Hepatocyte (in vitro differentiated cells): ENCODE results near the gene SLC4A5. TPM values are rescaled to one million over a fixed set of nuclear protein-coding genes. Genes with fewer than 3 reads are reported as not detected.

Experiments
- DNase-seq: peaks from one replicate; pipeline ENCODE4 v3.0.0-alpha.2; 2016; ENCODE audit warnings: low spot score
- H2AFZ ChIP-seq: fragments of 200-600 bp; sonication (generic); 2 replicates; pipeline ENCODE4 v1.6.0; 2016; ENCODE audit warnings: antibody characterized with exemption, mild to moderate bottlenecking
- H3K27ac ChIP-seq: fragments of 200-600 bp; sonication (generic); 2 replicates; pipeline ENCODE4 v1.5.1; 2016; ENCODE audit warnings: mild to moderate bottlenecking
- H3K27me3 ChIP-seq: fragments of 200-600 bp; sonication (generic); 2 replicates; pipeline ENCODE4 v1.6.1; 2016
- H3K36me3 ChIP-seq: fragments of 200-600 bp; sonication (generic); replicated peaks from 2 replicates; pipeline ENCODE4 v1.5.1; 2016; ENCODE audit warnings: low read depth; ENCODE audit not compliant: insufficient read depth
- H3K4me1 ChIP-seq: fragments of 200-600 bp; sonication (generic); 2 replicates; pipeline ENCODE4 v1.5.1; 2016; ENCODE audit warnings: mild to moderate bottlenecking, moderate library complexity; ENCODE audit not compliant: insufficient read depth
- H3K4me2 ChIP-seq: fragments of 200-600 bp; sonication (generic); 2 replicates; pipeline ENCODE4 v1.6.0; 2016
- H3K4me3 ChIP-seq: fragments of 200-600 bp; sonication (generic); 2 replicates; pipeline ENCODE4 v1.5.1; 2016; ENCODE audit warnings: mild to moderate bottlenecking
- H3K79me2 ChIP-seq: fragments of 200-600 bp; sonication (generic); 2 replicates; pipeline ENCODE4 v1.6.0; 2017; ENCODE audit warnings: mild to moderate bottlenecking
- H3K9me2 ChIP-seq: fragments of 200-600 bp; sonication (generic); replicated peaks from 2 replicates; pipeline ENCODE4 v1.6.0; 2017; ENCODE audit warnings: mild to moderate bottlenecking; ENCODE audit not compliant: insufficient read depth
- H3K9me3 ChIP-seq: fragments of 200-600 bp; sonication (generic); 2 replicates; pipeline ENCODE4 v1.5.1; 2016; ENCODE audit warnings: low read depth, mild to moderate bottlenecking
- H4K20me1 ChIP-seq: fragments of 200-600 bp; sonication (generic); 2 replicates; pipeline ENCODE4 v1.6.0; 2016; ENCODE audit warnings: mild to moderate bottlenecking; ENCODE audit not compliant: insufficient read depth, poor library complexity, severe bottlenecking
- CTCF ChIP-seq: fragments of 200-600 bp; sonication (generic); IDR thresholded peaks from 2 replicates; pipeline ENCODE4 v1.5.1; 2016; ENCODE audit warnings: antibody characterized with exemption, mild to moderate bottlenecking; ENCODE audit not compliant: poor library complexity
- EZH2 ChIP-seq: fragments of 200-600 bp; sonication (generic); IDR thresholded peaks from 2 replicates; pipeline ENCODE4 v1.6.1; 2016; ENCODE audit warnings: antibody characterized with exemption, mild to moderate bottlenecking, borderline replicate concordance
- EZH2phosphoT487 ChIP-seq: fragments of 200-600 bp; sonication (generic); IDR thresholded peaks from one replicate; pipeline ENCODE4 v1.6.1; 2018; ENCODE audit warnings: antibody characterized with exemption, mild to moderate bottlenecking, low read depth, moderate library complexity; ENCODE audit not compliant: unreplicated experiment, severe bottlenecking
- WGBS: methylation state at CpG from one replicate; pipeline ENCODE4 v1.1.6; 2016; ENCODE audit warnings: low lambda C conversion rate; ENCODE audit errors: missing lambda C conversion rate; 5-methylcytosine and 5-hydroxymethylcytosine counted together
- polyA plus RNA-seq: library from polyadenylated mRNA; unstranded; fragments of >200 nt; fragmentation: Nextera tagmentation; extraction: Ambion mirVana; gene quantifications from 2 replicates; pipeline ENCODE4 v1.2.1, GENCODE V29; 2016
- total RNA-seq: library from RNA; depleted of rRNA; stranded (reverse); fragments of >200 nt; gene quantifications from 2 replicates; pipeline ENCODE4 v1.2.3, GENCODE V29; 2014

Gene SLC4A5
- total and polyA plus RNA-seq, 2 experiments from 2014 or later = 0.28 to 1.5 TPM

GRCh38 chr2:74259733-74260132 is 83.5 kb downstream of the SLC4A5 start:
- no peaks in the 10 kb centered on the region for H3K9me3 ChIP-seq
- no peaks in the 10 kb centered on the region for H3K9me2 ChIP-seq
- no peak overlapping the region for H3K4me3 ChIP-seq
- H3K4me1 ChIP-seq = no peaks in the 10 kb centered on the region
- H3K79me2 ChIP-seq = no peaks in the 10 kb centered on the region
- no peak overlapping the region for H2AFZ ChIP-seq
- no peaks in the 10 kb centered on the region for H3K36me3 ChIP-seq
- no peaks in the 10 kb centered on the region for H4K20me1 ChIP-seq
- DNase-seq = no peak
- no peak overlapping the region for H3K27ac ChIP-seq
- 88% methylated on average over 4 of the region's 4 CpGs for WGBS
- H3K4me2 ChIP-seq = no peak overlapping the region
- TF ChIP-seq EZH2phosphoT487 = no peak
- no peak for TF ChIP-seq EZH2
- no peak for TF ChIP-seq CTCF
- H3K27me3 ChIP-seq = no peaks in the 10 kb centered on the region

GRCh38 chr2:74259191-74259590 is 84.0 kb downstream of the SLC4A5 start:
- 88% methylated on average over 3 of the region's 3 CpGs for WGBS
- no peaks in the 10 kb centered on the region for H3K4me1 ChIP-seq
- H3K9me3 ChIP-seq = no peaks in the 10 kb centered on the region
- H2AFZ ChIP-seq = no peak overlapping the region
- no peaks in the 10 kb centered on the region for H3K36me3 ChIP-seq
- no peak overlapping the region for H3K4me2 ChIP-seq
- no peak overlapping the region for H3K4me3 ChIP-seq
- H3K27me3 ChIP-seq = no peaks in the 10 kb centered on the region
- no peak for DNase-seq
- H4K20me1 ChIP-seq = no peaks in the 10 kb centered on the region
- no peak overlapping the region for H3K27ac ChIP-seq
- H3K9me2 ChIP-seq = no peaks in the 10 kb centered on the region
- TF ChIP-seq EZH2 = no peak
- no peaks in the 10 kb centered on the region for H3K79me2 ChIP-seq

GRCh38 chr2:74255660-74256213 is 87.5 kb downstream of the SLC4A5 start:
- no peak overlapping the region for H2AFZ ChIP-seq
- H3K4me1 ChIP-seq = no peaks in the 10 kb centered on the region
- no peaks in the 10 kb centered on the region for H3K9me2 ChIP-seq
- no peaks in the 10 kb centered on the region for H3K79me2 ChIP-seq
- H3K36me3 ChIP-seq = no peaks in the 10 kb centered on the region
- H3K27ac ChIP-seq = no peak overlapping the region
- WGBS = 90% methylated on average over 18 of the region's 18 CpGs
- no peaks in the 10 kb centered on the region for H3K27me3 ChIP-seq
- no peak for DNase-seq
- H3K9me3 ChIP-seq = no peaks in the 10 kb centered on the region
- TF ChIP-seq EZH2 = no peak
- TF ChIP-seq EZH2phosphoT487 = no peak
- no peak for TF ChIP-seq CTCF
- no peaks in the 10 kb centered on the region for H4K20me1 ChIP-seq
- H3K4me3 ChIP-seq = no peak overlapping the region
- no peak overlapping the region for H3K4me2 ChIP-seq

- Histone ChIP-seq H4K20me1 (no peaks in the 10 kb centered on the region), H3K9me3 (no peaks in the 10 kb centered on the region), H3K79me2 (no peaks in the 10 kb centered on the region), H3K36me3 (no peaks in the 10 kb centered on the region), H3K27ac (no peak overlapping the region), H2AFZ (no peak overlapping the region), H3K4me3 (no peak overlapping the region), H3K9me2 (no peaks in the 10 kb centered on the region), H3K27me3 (no peaks in the 10 kb centered on the region), H3K4me1 (no peaks in the 10 kb centered on the region), H3K4me2 (no peak overlapping the region)
- WGBS = 89% methylated on average over 4 of the region's 4 CpGs
- no peak for DNase-seq
- no peak for TF ChIP-seq EZH2phosphoT487
- TF ChIP-seq CTCF = no peak
- TF ChIP-seq EZH2 = no peak
Observed at GRCh38 chr2:74253971-74254310, 89.3 kb downstream of the SLC4A5 start.
